GM19043 (cell line): Measurements from ENCODE around the gene CAPZB.

ENCODE experiments used
- ATAC-seq: cut with Tn5 transposase; IDR thresholded peaks from one replicate; pipeline ENCODE4 v1.9.1; 2021; ENCODE audit warnings: low read depth; ENCODE audit not compliant: unreplicated experiment

The CAPZB gene

DNA sequence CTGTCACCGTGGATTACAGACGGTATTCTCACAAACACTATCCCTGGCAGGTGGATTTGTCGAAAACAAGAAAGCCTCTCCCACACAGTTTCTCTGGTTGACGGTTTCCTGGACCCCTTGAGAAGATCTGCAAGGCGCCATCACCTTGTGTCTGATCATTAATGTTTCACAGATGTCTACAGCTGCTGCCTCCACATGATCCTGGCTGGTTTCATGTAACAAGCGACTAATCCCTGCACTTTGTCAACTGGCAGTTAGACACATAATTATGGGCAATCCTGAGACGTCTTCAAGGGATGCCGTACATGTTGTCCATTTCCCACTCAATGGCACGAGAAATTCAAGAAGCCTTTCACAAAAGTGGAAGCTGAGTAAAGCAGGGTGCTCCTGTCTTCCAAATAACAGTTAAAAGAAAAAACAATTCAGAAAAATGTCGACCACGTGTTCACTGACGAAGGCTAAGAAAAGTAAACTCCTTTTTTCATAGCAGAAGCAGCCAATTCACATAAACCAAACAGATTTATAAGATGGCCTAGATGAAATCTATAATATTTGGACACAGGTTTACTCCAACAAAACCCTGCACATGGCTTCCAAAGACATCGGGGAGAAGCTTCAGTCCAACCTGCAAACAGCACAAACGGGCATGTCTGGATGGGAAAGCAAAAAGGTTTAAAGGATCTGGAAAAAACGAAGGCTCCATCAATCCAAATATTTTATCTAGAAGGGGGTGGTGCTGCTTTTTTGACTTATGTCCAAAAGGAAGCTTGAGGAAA lies 52.2 kb downstream of the CAPZB start:
- ATAC-seq, result no peak

DNA sequence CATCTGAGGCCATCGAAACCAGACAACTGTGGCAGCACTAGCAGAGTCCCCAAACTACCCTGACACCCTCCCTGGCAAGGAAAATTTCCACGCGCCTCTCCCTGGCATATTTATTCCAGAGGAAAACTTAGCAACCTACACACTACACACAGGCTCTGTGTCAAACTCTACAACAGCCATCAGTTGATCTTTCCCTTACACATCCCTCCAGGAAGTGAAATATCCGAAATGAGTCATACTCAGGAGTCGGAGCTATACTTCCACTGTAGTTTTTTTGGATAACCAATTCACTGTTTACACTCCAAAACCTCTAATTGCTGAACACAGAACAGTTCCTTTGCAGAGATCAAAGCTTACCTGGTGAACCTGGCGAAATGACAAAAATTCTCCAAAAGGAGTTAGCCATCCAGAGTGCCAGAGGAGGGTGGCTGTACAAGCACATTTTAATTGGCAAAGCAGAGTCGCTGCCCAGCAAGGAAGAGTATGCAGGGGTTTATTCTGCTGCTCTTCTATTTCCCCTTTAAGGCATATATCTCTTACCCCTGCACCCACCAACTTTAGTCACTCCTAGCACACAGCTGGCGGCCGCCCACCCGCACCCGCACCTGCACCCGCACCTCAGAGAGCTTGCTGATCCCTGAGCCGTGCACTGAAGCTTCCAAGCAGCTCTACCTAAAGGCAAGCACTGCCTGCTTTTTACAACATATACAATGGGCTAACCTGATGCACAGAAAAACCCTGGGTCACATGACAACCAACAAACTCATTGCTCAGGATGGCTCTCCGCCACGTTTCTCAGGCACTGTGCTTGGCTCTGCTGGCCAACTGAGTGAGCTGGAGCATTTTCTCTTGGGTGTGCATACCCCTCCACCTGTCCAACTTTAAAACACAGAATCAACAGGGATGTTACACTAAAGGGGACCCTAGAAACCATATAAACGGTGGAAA lies 54.9 kb downstream of the CAPZB start:
- ATAC-seq, result no peak

DNA sequence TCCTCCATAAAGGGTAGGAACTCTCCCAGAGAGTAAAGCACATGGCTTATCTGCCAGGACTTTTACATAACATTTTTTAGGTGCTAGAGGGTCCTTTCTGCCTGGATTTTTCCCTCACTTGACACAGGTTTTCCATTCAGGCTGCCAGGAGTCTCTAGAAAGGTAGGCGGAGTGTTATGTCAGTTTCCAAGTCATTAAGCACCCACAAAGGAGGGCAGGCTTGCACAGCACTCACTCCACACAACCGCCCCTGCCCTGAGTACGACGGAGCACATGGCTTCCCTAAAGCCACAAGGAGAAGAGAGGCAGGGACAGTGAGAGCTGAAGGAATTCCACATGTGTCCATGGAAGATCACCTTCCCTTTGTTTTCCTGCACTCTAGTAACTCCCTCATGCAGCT lies 55.7 kb downstream of the CAPZB start:
- no peak for ATAC-seq

DNA sequence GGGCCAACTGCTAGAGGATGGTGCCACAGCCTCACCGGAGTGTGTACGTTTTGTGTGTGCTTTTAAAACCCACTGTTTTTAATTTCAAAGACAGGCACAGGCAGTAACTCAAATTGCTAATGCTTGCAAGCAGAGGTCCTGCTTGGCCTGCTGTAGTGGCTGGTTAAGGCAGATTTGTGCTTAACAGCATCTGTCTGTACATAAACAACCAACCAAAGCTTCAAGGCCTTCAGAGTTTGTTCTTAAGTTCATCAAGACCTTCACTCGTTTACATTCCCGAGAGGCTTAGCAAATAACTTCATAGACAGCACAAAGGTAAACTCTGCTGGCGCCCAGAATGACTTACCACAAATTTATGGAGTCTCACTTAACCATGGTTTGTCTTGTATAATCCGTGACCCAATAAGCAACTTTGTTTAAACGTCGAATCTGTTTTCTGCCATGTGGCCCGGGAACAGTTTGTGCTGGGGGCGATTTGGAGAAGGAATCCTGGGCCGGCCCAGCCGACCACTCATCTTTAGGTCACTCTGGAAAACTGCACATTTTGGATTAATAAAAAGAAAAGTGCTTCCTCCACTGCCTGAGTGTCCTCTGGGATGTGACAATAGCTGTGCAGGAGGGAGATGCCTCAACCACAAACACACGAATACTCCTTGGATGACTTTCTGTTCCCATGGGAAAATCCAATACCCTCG lies 58.1 kb downstream of the CAPZB start:
- no peak for ATAC-seq

DNA sequence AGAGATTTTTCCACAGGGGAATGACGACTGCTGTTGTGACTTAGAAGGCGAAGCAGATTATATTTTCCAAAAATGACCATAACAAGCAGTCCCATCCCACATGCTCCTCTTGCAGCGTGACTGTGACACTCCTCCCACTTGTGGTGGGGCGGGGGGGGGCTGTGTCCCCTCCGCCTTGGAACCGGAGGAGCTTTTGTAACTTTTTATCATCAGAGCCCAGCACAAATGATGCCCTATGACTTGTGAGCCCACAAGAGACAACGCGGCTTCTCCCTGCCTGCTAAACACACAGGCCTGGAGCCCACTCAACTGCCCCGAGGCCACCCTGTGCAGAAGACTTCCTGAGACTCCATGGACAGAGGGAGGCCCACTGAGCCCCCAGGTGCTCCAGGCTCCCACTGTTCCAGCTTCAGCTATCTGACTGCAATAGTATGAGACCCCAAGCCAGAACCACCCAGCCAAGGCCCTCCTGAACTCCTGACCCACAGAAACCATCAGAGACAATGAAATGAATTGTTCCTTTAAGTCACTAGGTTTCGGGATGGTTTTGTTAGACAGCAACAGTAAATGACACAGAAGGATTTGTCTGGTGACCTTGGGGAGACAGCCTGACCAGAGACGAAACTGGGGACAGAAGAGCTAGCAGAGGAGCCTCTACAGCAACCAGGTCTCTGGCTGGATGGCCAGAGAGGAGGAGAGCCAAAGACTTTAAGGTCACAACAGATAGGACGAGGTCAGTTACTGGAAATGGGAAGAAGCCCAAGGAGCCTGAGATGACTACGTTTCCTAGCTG lies 58.8 kb downstream of the CAPZB start:
- ATAC-seq, result no peak

DNA sequence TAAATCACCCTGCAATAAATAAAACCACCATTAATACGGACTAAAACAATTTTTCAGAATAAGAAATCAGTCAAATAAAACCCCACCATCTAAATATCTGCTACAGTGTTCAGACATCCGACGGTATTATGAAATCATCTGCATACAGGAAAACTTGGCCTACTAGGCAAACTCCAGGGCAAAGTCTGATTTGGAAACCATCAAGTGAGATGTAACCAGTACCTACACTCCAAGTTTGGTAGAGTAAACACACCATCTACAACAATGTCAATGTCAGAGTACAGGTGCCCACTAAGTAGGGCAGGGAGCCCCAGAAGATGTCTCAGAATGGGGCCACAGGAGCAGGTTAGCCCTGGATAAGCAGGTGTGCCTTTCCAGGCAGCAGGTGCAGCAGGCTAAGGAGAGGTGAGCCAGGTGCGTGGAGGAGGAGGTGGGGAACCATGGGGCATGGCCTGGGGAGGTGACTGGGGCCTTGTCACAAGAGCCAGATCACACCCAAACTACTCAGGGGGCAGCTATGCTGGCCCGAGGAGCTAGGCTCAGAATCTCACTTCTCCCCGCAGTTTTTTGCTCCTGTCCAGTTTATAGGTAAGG lies 59.6 kb downstream of the CAPZB start:
- no peak for ATAC-seq

DNA sequence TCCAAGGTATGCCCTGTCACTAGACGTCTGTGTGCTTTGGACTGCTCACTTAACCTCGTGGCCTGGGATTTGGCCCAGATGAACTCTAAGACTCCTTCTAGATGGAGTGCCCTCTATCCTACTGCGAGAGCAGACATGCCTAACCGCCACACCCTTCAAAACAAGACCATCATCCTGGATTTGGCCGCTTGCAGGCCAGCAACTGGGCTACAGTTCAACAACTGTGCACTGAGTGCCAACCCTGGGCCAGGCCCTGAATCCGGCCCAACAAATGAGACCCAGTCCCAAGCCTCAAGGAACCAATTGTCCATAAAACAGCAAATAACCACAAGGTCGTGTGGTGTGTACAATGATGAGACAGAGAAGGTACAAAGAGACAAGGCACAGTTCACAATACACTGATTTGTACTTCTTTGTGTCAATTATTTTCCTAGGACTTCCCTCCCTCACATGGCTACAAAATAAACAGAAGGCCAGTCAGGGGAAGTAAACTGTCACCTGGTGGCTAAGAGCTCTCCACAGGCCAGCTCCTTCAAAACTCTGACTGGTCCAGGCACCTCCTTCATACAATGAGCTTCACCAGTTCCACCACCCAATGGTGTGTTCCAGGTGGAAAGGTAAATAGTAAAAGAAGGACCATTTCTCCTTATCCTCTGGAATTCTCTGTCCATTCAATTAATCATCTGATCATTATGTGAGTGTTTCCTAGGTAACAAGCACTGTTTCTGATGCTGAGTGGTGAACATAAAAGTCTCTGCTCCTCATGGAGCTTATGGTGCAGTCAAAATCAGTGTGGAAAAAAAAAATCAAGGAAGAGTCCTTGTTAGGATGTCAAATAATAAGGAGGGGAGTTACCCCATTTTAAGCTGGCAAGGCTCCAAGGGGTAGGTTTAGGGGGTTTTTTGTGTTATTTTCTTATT lies 60.4 kb downstream of the CAPZB start:
- ATAC-seq, result no peak

DNA sequence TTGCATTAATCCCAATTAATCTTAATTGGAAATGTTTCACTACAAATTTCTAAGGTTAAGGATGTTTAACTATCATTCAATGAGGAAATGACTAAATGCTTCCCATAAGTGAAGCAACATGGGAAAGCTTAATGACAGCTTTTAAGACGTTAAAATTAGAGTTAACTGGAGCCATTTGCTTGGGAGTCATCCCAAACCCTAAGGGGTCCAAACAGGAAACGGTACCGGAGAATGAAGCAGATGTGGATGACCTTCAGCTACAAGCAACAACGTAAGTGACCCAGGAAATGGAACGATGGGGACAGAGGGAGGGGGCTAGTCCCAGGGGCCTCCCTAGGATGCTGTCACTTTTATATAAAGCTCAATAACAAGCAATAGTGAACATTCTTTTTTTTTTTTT lies 62.2 kb downstream of the CAPZB start:
- no peak for ATAC-seq

DNA sequence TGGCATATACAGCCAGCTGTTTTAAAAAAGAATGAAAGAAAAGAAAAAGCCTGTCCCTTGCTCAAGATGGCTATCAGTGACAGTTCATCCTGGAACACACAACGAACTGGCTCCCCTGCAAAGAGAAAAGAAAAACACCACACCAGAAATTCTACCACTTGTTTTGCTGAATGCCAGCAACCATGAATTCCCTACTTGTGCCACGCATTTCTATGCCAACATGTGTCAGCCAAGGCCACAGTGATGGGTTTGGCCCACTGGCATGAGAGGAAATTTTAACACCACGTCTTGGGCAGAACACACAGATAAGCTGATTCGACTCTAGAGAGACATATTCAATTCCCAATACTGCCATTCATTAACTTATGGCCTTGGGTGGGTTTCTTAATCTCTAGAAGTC lies 64.0 kb downstream of the CAPZB start:
- no peak for ATAC-seq

DNA sequence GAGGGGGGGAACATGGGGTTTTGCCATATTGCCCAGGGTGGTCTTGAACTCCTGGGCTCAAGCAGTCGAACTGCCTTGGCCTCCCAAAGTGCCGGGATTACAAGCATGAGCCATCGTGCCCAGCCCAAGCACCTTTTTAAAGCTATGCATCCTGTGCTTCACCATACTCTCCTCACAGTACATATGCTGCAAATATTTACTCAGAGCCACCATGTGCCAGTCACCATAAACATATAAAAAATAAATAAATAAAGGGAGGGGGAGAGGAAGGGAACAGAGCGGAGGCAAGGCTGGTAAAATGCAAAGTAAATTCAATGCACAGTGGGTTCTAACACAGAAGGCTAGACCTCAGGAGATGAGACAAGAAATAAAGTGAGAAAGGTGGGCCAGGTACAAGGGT lies 64.7 kb downstream of the CAPZB start:
- no peak for ATAC-seq

DNA sequence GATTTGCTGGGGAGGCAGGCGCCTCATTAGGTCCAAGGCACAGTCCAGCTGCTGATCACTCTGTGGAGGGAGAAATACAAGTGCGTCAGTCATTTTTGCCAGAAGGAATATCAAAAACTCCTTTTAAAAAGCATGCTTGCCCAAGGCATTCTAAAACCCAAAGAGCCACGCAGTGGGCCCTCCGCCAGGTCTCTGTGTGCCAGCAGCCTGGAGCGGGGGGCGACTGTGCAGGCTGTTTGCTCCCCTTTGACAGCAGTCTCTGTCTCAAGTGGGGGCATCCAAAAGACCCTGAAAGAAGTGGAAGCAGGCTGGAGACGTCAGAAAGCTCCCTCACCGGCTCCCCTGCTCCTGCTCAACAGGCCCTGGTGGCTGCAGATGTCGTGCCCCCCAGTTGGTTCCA lies 65.6 kb downstream of the CAPZB start:
- no peak for ATAC-seq

DNA sequence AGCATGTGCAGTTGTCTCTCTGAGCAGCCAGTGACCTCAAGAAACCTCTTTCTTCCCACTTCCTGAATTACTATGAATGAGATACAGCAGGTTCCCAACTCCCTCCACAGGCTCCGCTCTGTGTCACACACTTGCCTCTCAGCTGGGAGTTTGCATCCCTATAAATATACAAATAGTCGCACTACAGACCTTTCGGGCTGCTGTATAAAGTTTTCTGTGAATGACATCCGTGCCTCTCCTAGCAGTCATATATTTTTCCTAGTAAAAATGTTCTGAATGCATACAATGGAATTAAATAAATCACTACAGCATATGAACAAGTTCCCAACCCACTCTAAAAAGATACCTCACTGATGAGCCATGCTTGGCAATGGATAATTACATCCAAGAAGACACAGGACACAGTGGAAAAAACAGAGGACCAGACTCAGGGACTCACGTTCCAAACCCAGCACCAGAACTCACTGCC lies 66.8 kb downstream of the CAPZB start:
- no peak for ATAC-seq

DNA sequence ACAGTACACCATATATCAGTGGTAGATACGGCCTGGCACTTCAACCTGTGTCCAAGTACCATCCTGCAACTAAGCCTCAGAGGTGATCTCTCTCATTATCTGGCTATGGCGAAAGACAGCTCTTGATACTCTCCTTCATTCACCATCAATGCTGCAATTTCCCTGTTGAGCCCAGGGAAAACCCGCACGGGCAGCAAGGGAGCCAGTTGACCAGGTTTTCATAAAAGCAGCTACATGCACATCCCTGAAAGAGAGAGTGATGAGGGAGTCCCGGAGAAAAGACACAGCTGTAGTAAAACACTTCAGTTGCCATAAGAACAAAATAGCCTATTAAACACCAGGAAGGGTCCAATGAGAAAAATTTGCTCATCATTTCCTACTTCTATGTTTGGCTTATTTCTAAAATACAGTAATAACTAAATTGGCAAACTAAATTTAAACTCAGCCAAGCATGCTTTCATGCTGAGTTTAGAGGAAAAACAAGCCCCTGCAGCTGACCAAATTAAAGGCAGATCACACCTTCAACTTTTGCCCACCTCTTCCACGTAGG lies 68.3 kb downstream of the CAPZB start:
- no peak for ATAC-seq

DNA sequence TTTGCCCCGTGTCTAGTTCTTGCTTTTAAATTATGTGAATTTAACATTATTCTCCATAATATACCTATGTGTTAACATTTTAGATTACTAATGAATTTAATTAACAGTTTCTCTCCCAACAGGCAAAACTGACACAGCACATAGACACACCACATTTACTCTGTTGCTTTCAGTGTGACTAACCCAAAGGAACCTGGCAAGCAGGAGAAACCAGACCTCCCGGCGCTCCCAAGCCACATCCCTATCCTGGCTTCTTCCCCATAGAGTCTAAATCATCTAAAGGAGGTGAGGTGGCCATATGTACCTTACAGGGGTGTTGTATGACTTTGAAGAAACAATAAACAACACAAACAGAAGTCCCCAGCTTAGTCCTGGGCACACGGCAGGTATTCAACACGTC lies 69.2 kb downstream of the CAPZB start:
- no peak for ATAC-seq

DNA sequence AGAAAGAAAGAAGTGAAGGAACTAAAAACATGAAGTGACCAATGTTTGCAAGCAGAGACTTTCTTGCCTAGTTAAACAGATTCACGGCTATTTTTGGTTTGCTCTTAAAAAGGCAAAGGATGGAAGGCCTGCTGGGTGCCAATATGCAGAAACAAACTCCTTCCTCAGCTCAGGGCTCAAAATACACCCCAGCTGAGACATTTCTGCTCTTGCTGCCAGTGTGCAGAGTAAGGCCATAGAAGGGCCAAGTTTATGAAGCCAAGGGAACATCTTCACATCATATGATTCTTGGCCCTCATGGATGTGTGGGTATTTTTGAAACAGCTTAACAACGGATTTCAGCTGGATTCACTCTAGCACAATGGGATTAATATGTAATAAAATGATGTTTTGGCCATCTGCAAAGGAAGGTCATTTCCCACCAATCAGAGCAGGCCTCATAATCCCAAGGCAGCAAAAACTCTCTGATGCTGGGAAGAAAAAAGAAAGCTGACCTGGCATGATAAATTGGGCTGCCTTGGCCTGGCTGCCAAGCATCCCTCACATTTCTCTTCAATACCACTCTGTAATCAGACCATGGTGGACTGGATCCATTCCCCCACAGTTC lies 70.7 kb downstream of the CAPZB start:
- no peak for ATAC-seq

DNA sequence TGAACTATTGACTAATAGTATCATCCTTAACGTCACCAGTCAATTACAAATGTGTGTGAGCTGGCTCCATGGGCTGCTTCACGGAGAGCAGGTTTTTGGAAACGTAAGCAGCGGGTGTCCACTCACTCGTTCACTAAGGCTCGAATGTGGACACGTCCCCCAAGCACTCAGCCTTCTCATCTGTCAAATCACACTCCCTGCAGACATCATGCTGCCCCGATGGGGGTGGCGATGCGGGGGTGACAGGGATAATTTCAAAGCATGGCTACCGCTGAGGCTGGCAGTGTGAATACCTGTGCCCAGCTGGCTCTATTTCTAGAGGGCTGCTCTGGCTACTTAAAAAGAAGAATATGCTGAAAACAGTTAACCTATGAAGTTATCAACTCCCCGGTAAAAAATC lies 71.3 kb downstream of the CAPZB start:
- ATAC-seq, result no peak

DNA sequence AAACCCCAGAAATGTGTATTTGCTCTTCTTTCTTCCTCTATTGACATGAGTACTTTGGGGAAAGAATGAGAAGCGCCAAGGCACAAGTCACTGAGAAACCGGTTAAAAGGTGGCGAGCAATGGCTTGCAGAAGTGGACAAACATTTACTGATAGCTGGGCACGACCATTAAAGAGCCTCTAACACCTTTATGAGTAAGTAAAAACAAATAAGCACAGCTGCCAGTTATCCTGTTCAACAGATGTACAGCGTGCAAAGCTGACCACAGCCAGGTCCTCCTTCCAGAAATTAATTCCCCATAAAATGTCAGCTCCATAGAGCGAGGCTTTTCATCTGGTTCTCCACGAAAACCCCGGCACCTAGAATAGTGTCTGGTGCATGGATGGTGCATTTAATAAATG lies 72.7 kb downstream of the CAPZB start:
- ATAC-seq, result no peak

DNA sequence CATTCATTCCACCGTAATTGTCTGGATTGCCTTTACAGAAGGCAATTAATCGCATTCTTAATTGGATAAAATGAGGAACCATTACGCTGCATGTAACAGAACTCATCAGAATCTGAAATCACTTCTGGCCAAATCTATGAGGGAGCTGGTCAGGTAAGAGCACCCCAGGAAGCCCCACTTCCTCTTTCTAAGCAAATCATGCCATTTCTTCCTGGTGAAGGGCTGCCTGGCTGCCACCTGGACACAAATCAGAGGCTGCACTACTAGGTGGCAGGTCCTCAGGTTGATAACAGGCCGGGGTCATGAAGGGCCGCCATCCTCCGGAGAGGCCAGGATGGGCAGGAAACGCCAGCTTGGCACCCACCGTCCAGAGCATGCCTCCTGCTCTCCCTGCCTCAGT lies 73.7 kb downstream of the CAPZB start:
- no peak for ATAC-seq
